Measurements from ENCODE around the gene DNAH2.

DNAH2 gene

DNA sequence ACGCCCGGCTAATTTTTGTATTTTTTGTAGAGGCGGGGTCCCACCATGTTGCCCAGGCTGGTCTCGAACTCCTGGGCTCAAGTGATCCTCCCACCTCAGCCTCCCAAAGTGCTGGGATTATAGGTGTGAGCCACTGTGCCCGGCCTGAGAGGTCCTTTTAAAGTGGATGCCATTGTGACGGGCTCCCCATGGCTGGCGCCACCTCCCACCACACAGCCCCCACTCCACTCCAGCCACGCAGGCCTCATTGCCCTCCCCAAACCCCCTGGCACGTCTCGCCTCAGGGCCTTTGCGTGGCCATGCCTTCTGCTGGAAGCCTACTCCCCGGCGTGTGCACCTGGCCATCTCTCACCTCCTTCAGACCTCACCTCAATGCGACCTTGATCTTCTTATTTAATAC is 104.6 kb downstream of the DNAH2 start:
- DNase-seq = no peak

DNA sequence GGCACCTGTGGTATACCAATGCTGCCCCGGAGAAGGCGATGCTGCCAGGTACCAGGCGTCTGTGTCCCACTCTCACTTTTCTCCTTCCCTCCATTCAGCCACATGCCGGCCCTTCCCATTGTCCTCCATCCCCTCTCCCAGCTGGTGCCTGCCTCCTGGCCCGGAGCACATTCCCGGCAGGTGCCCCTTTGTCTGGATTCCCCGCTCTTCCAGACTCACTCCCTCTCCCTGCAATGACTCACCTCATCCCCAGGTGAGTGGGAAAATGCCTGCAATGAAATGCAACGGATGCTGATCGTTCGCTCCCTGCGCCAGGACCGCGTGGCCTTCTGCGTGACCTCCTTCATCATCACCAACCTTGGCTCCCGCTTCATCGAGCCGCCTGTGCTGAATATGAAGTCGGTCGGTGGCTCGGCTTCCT is 106.0 kb downstream of the DNAH2 start:
- no peak for DNase-seq

DNA sequence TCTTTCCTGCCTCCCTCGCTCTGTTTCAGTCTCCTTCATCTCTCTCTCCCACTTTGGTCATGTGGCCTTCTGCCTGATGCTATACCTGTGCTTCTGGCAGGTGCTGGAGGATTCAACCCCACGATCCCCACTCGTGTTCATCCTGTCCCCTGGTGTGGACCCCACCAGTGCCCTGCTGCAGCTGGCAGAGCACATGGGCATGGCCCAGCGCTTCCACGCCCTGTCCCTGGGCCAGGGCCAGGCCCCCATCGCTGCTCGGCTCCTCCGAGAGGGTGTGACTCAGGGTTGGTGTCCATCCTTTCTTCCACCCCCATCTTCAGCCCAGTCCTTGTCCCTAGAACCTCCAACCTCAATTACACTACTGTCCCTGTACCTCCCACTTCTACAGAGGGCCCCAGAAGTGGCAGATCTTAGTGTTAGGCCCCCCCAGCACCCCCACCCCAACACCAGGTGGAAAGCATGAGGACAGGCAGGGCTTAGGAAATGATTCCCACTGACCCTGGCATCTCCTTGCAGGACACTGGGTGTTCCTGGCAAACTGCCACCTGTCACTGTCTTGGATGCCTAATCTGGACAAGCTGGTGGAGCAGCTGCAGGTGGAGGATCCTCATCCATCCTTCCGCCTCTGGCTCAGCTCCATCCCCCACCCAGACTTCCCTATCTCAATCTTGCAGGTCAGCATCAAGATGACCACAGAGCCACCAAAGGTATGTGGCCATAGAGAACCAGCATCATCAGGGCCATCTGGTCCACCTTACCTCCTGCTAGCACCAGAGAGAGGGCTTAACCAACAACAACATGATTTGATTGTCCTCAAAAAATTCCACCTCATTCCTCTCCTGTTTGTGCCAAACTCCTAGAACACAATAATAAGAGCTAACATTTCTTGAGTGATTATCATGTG is 106.7 kb downstream of the DNAH2 start:
- no peak for DNase-seq

DNA sequence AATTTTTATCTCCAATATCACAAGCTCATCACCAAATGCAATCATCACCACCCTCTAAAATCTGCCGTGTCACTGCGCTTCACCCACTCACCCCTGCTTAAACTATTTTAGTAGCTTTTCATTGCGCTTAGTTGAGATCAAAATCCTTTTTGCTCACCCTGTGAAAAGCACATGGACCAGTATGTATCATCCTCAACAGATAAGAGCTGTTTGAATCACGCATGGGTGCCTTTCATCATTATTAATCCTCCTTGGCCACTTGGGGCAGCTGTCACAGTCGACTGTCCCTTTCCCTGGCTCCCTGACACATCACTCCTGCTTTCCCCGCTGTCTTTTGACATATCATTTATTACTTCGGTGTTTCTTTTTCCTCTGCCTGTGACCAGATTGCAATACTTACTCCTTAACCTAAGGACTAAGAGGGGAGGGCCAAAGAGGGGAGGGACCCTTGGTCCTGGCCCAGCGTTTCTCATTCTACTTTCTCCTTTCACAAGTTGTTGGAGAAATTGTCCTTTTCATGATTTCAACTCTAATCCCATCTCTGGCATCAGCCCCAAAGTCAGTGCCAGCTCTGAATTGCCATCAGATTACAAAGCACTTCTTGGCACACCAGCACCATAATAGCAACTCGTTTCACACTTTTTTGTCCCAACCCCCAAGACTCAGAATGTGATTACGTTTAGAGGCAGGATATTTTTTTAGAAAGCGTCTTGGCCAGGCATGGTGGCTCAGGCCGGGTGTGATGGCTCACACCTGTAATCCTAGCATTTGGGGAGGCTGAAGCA is 107.9 kb downstream of the DNAH2 start:
- DNase-seq = no peak

DNA sequence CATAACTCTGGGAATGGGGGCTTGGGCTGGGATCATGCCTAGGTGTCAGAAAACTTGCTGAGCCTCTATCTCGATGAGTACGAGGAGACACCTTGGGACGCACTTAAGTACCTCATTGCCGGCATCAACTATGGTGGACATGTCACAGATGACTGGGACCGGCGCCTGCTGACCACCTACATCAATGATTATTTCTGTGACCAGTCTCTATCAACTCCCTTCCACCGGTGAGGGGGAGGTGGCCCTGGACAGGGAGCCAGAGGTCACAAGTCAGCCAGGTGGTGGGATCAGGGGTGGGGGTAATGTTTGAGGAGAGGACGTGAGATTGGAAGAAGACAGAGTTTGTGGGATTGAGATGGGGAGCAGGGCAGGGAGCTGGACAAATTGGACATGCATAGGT is 113.1 kb downstream of the DNAH2 start:
- DNase-seq = no peak

DNA sequence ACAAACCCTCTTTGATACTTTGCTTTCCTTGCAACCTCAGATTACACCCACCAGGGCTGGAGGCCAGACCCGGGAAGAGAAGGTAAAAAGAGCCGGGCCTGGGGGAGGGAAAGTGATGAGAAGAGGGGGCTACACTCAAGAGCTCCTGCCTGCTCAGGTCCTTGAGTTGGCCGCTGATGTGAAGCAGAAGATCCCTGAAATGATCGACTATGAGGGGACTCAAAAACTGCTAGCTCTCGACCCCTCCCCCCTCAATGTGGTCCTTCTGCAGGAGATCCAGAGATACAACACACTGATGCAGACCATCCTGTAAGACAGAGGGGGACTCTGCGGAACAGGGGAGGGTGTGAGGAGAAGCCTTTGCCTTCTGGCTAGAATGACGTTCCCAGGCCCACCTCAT is 113.7 kb downstream of the DNAH2 start:
- no peak for DNase-seq

DNA sequence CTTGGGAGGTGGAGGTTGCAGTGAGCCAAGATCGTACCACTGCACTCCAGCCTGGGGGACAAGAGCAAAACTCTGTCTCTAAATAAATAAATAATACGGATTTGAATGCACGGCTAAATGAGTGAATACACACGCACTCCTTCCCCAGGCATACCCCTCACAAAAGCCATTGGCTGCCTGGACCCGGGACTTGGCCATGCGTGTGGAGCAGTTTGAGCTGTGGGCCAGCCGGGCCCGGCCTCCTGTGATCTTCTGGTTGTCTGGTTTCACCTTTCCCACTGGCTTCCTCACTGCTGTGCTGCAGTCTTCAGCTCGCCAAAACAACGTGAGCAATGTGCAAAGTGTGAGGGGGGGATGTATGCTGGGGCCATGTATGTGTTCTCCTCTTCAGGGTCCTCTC is 114.9 kb downstream of the DNAH2 start:
- DNase-seq = no peak

DNA sequence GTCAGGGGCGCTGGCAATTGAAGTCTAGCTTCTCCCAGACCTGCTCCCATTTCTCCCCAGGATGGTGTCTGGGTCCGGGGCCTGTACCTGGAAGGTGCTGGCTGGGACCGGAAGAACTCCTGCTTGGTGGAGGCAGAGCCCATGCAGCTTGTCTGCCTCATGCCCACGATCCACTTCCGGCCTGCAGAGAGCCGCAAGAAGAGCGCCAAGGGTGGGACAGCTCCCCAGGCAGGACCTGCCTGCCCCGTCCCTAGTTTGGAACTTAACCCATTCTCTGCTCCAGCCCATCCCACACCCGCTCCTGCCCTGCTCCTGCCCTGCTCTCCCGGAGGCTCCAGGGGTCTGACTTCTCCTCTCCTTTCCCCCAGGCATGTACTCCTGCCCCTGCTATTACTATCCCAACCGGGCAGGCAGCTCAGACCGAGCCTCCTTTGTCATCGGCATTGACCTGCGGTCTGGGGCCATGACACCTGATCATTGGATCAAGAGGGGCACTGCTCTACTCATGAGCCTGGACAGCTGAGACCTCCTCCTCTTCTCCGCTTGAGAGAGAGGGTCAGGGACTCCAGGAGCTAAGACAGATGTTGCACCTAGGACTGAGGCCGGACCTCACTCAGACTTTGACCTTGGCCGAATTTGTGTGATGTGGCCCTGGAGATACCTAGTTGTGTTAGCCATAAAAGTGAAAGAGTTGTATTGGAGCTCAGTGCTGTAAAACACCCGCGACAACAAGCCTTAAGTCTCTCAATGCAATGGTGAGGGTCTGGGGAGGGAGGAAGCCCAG is 115.7 kb downstream of the DNAH2 start:
- DNase-seq = no peak

DNA sequence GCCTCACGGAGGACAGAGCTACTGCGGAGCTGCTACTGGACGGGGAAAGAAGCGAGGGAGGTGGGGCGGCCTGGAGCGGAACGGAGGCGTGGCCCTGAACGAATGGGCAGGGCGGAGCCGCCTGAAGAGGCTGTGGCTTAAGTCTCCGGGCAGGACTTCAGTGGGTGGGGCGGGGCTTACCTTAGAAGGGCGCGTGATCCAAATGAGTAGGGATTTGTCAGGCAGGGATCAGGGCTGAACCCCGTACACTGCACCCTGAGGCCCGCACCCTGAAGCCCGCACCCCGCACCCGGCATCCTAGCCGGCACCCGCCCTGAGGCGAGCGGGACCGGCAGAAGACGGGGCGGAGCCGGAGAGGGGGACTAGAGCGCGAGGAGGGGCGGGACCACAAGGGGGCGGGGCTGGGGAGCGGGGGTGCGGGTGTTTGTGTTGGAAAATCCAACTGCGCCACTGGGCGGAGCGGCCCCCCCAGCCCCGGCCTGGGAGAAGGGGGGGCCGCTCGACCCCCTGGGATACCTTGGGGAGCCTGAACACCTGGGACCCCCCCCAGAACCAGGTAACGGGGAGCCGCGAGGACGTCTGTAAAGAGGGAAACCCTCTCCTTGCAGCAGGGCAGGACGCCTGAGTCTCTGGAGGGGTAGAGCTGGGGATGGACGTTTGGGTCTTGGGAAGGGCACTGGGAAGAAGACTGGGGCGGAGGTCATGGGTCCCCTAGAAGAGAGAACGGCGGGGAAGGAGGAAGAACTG is 116.4 kb downstream of the DNAH2 start, which contains the start of gene KDM6B:
TSS of gene KDM6B (plus strand) at position 423 of the 747 bp plus-strand sequence. CDS start 11,338 bp downstream, outside the sequence.
- DNase-seq = peak; percentile 82 to 84

DNA sequence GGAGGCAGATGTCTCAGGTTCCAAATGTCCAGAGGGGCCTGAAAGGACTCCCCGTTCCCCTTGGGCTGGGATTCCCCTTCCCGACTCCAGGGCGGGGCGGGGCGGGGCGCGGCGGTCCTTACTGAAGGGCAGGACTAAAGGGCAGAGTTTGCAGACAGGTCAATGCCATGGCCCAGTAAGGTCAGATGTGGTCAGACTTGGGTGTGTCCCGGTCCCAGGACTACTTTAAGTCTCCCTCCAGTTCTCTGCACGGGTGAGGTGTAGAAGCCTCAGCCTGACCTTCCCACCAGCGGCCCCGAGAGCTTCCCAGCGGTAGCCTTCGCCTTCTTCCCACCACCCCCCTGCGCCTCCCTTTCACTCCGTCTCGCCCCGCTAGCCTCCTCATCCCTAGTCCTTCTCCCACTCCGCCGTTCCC is 117.0 kb downstream of the DNAH2 start:
- peak in 1 of 2 experiments; percentile 47 for DNase-seq

DNA sequence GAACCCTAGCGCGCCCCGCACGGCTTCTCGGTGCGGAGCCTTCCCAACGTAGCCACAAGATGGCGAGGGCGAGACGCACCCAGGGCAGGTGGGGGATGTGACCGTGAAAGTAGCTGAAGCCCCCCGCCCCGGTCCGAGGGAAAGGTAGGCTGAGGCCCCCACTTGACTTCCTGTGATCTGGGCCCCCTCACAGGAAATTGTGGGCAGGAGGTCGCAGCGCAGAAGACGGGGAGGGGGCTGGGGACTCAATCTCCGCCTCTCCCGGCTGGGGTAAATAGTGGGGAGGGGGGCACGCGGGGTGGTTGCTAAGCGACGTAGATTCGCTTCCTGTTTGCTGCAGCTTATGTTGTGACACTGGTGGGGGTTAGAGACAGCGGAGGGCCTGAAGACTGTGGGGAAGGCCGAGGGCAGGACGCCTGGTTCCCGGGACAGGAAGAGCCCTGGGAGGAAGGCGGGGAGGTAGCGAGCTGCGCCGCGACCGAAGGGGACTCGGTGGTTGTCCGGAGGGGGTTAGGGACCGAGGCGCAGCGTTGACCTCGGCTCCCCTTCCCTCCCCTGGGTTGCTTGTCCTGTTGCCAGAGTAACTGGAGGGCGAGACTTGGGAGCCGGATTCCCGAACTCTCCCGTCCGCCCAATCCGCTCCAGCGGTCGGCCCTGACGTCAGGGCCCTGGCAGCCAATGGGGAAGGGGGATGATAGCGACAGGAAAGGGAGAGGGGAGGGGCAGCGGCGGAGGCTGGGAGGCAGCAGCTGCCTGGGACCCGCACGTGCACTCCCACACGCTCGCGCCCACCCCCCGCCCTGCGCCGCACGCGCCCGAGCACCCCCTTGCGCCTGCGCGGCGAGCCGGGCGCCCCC is 117.6 kb downstream of the DNAH2 start:
- peak; percentile 88 to 92 for DNase-seq

DNA sequence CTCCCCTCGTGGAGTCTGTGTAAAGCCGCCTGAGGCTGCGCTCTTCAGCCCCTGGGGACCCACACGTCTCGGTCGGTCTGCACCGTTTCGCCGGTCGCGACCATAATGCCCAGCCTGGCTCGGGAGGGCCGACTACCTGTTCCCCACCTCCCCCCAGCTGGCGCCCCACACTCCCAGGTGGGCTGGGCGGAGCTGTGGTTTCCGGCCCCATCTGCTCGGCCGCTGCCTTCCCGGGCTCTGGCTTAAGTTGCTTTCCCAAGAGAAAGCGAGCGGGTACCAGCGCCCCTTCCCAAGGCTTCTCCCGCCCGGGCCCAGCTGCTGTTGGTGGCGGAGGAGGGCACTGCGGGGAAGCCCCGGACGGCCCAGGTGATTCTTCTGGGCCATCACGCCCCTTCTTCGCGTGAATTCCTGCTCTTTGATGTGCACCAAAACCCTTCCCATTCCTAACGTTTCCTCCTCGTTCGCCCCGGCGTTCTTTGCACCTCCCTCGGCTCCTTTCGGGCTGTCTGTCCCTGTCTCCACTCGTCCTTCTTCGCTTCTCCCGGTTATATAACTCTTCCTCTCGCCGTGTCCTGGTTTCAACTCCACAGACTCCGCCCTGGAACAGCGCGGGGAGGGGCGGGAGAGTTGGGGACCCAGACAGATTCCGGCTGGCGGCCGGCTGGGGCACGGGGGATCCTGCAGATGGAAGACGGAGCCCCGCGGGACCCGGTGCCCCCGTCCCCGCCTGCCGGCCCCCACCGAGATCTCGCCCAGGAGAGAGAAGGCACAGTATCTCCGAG is 118.5 kb downstream of the DNAH2 start:
- peak in 1 of 2 experiments; percentile 51 for DNase-seq

DNA sequence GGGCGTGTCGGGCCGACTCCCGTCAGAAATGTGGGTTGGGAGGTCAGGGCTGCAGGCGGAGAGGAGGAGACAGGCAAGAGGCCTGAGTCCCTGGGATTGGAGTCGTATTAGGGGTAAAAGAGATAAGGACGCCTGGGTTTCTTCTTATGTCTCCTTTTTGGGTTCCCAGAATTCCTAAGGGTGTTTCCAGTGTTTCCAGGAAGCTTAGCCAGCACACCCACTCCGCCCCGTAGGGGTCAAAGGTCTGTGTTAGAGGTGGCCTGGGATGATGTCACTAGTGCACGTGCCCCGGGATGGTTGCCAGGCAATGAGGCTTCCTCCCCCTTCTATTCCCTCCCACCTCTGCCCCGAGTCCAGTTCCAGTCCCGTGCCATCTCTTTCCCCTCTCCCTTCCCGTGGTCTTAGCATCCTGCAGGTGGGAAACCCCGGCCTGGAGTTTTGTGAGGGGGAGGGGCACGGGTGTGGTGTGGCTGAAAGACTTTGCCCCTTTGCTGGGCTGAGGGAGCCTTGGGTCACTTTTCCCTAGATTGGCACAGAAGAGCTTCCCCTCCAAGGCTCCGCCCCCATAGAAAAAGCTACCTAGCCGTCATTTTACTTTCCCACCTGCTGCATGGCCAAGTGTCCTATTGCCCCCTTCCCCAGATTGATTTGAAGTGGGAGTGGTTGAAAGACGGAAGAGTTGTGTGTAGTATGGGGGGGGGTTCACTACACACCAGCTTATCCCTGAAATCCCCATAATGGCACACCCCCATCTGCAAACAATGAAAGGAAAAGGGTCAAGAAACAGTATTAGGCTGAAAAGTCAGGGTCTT is 119.3 kb downstream of the DNAH2 start:
- DNase-seq = peak; percentile 55 to 73

DNA sequence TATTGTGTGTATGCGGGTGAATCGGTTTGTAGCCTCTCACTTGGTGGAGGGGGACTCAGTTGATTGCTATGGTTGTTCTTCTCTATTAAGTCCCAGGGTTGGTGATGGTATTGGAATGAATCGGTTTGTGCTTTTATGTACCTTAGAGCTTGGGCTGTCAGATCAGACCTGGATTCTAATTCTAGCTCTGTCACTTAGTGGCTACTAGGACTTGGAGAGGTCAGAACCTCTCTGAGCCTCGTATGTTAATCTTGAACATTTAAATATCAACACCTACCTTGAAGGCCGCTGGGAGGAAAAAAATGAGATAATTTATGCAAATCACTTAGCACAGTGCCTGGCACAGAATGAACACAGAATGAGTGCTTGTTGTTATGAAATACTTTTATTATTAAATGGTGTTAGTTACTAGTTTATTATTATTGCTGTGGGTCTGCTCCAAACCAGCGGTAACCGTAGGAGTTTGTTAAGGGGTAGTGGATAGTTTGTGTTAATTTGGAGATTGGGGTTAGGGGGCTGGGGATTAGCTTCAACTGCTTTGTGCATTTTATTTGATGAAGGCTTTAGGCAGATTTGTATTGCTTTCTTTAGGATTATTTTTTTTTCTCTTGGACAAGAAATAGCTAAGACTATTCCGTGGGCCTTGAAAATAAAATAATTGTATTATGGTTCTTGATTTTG is 120.0 kb downstream of the DNAH2 start:
- DNase-seq = no peak

DNA sequence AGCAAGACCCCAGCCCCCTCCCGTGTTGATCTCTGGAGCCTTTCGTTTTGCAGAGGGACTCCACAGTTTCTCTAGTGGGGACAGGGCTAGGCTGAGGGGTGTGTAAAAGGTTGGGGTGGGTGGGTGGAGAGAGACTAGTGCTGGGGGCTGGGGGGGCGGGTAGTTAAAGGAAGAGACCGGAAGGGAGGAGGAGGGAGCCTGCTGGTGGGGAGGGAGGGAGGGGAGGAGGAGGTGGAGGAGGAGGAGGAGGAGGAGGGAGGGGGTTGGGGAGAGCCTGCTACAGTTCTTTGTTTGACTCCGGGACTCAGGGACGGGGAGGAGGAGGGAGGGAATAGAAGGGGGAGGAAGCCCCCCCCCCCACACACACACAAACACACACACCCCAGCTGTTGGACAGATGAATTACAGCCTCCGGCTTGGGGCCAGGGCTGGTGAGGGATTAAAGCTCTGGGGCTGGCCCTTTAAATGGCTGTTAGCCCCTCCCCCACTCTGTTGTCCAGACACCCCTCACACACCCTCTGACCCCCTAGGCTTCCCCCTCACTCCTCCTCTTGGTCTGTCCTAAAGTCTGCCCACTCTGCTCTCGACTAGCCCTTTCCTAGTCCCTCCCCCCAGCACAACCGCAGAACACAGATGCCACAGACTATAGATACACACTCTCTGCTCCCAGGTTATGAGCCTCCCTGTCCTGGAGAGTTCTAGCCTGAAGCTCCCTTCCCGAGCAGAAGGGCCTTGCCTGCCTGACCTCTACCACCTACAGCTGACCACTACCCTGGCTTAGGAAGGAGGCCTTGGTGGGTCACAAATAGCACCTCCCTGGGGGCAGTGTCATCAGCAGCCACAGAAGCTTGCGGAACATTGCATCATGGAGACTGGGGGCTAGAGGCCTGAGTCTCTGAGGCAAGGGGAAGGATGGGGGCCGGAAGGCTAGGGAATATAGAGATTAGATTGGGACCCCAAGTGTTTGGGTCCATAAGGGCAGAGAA is 120.8 kb downstream of the DNAH2 start:
- peak in 1 of 2 experiments; percentile 62 for DNase-seq

DNA sequence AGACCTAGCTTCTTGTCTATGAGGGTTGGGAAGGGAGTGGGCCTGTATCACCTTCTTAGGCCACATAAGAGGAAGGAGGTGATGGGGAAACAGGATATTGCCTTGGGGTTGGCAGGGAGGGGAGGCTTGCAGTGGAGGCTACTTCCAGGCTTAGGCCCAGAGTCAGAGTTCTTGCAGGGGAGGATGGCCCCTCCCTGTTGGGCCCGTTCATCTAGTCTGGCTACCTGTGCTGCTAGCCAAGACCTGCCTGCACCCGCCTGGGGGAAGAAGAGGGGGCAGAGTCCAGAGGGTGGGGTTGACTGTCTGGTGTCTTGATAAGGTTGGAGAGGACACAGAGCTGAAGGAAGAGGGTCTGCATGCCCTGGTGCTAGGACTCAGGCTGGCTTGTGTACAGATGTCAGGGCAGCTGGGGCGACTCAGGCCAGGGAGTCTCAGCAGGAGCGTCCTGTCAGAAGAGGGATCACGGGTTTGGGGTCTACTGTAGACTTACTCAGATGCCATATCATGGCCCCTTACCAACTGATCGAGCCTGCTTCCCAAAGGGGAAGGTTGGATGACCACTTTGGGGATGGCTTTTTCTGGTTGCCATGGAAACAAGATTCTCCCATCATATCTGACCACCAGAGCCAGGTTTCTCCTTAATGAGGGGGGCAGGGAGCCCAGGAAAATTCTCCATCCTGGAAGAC is 121.8 kb downstream of the DNAH2 start:
- no peak for DNase-seq

DNA sequence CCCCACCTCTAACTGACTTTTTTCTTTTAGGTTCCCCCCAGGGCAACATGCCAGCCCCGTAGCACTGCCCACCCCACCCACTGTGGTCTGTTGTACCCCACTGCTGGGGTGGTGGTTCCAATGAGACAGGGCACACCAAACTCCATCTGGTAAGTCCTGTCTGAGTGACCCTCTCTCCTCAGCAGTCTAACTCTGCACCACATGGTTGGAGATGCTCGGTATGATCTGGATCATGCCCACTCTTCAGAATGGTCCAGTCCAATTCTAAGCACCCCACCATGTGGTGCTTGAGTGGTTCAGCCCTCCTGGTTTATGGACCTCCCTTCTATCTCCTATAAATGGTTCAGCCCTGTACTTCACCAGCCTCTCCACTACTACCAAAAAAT is 122.3 kb downstream of the DNAH2 start:
- no peak for DNase-seq
